Activated CD4-positive, alpha-beta T cell treated with anti-CD3 and anti-CD28 coated beads for 4 hours (primary cell): ENCODE results near the gene TENM4.

Experiments used
- DNase-seq, 2 donors: peaks; one replicate each; pipeline ENCODE4 v3.0.0-alpha.2; 2020

TENM4 gene

GRCh38 chr11:78759071-78759470, 681.8 kb downstream of the TENM4 start:
- DNase-seq: no peak

DNA sequence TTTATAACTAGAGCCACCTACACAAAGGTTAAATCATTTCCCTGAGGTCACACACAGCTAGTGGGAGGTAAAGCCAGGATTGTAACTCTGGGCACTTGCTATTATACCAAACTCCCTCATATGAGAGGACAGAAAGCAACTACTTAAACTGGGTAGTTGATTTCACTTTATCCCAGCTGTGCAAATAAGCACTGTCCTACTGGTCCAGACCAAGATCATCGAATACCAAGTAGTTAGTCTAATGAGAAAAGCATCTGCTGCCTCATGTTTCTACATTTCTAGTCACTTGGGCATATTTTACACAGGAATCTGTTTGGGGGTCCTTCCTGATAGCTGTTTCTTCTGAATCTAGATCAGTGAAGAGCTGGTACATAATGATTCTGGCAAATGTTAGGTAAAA, 687.5 kb downstream of the TENM4 start:
- DNase-seq: no peak

- no peak for DNase-seq
Measured at GRCh38 chr11:78752494-78752893, 688.3 kb downstream of the TENM4 start.

GRCh38 chr11:78748918-78749690, 691.7 kb downstream of the TENM4 start:
- no peak for DNase-seq

DNA sequence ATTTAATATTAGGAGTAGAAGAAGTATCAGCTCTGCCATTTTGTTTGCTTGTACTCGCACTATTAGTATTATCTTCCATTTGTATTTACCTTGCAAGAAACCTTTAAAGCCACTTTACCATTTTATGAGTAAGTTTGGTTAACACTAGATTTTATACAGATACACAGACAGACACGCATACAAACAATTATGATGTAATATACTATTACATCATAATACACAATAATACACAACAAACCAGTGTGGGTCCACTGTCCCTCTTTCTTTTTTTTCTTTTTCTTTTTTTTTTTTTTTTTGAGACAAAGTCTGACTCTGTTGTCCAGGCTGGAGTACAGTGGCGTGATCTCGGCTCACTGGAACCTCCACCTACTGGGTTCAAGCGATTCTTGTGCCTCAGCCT, 695.9 kb downstream of the TENM4 start:
- no peak for DNase-seq

GRCh38 chr11:78744202-78744601, 696.6 kb downstream of the TENM4 start:
- no peak for DNase-seq

- no peak for DNase-seq
Measured at GRCh38 chr11:78742430-78742829, 698.4 kb downstream of the TENM4 start.

DNA sequence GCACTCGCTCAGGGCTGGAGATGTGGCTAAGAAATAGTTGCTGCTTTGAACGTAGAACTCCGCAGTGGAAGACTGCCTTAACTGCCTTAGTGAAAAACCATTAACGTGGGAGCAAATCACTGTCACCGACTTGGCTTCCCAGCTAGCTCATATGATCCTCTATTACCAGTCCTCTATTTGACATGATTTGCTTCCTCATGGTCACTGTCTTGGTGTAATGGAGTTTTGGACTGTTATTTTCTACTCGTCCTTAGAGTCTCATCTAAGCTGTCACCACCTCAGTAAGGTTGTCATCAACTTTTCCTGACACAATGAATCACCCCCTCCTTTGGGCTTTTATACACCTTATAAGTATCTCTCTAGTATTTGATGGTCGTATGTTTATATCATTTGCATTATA, 699.1 kb downstream of the TENM4 start:
- no peak for DNase-seq

GRCh38 chr11:78740199-78741071, 700.4 kb downstream of the TENM4 start:
- no peak for DNase-seq

- DNase-seq: no peak
Measured at GRCh38 chr11:78737891-78738290, 702.9 kb downstream of the TENM4 start.

DNA sequence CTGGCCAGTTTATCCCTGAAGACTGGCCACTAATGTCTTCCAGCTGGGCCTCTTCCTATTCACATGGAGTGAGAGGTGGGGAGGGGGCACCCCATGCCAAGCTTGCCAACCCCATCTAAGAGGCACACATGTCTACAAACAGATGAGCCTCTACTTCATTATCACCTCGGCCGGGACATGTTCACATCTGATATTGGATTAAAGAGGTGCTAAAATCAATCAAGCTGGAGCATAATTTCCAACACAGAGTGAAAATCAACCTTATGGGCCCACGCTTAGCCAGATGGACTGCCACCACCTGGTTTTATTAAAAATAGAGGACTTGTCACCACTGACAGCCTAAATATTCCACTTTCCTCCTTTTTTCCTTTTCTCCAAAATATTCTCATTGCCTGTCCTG, 703.5 kb downstream of the TENM4 start:
- no peak for DNase-seq

GRCh38 chr11:78735711-78736110, 705.1 kb downstream of the TENM4 start:
- no peak for DNase-seq

- no peak for DNase-seq
Measured at GRCh38 chr11:78733031-78733430, 707.8 kb downstream of the TENM4 start.

DNA sequence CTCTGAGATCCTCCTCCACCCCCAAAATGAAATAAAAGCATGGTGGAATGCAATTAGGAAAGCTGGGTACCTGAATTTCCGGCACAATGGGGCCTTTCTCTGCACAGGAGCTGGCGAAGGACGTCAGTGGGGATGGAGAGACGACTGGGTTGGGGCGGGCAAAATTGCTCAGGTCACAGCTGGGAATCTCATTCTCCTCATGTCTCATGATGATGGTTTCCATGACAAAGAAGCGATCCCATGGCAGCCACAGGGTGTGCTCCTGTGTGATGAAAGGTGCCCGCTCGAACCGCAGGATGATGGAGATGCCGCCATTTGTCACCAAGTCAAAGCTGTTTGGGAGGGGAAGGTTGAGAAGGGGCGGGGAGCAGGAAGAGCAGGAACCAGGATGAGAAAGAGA, 708.6 kb downstream of the TENM4 start:
- DNase-seq: no peak

- DNase-seq: no peak
Measured at GRCh38 chr11:78731027-78731426, 709.8 kb downstream of the TENM4 start.

DNA sequence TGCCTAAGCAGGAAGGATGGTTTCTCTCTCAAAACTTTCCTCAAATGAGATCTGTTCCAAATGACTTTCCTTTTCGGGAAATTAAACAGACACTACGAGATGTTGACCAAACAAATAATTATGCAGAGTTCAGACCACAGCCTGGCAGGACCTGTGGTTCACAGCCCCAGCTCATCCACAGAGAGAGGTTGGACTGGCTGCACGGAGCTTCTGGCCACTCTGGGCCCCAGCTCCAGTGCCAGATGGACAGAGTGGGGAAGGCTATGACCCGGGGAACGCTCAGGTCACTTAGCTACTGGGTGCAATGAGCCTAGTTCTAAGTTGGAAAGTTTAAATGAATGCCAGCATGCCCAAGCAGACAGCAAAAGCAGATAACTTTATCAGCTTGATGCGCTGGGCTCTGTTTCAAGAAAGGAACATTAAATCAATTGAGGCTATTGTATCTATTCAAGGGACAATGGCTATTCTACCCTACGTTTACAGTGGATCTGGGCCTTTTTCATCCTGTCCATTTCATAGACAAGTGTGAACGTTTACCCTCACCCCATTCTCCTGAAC, 710.5 kb downstream of the TENM4 start:
- DNase-seq: no peak

GRCh38 chr11:78727816-78728215, 713.0 kb downstream of the TENM4 start:
- no peak for DNase-seq

GRCh38 chr11:78725200-78725599, 715.6 kb downstream of the TENM4 start:
- no peak for DNase-seq

DNA sequence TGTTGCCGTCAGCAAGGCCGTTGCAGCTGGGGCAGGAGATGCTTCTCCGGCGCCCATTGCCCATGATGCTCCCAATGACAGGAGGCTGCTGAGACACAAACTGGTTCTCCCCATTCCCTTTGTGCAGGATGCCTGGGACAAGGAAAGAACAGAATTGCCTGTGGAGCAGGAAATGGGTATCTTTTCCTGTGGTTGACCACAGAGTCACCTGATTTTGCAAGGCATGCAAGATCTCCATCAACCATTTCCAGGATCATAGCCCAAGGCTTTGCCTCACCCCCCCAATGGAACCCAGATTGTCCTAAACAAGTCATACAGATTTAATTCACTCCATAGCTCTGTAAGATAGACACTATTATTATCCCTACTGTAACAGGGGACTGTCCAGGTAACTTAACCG, 718.0 kb downstream of the TENM4 start:
- DNase-seq: no peak

GRCh38 chr11:78720281-78720989, 720.4 kb downstream of the TENM4 start:
- no peak for DNase-seq

DNA sequence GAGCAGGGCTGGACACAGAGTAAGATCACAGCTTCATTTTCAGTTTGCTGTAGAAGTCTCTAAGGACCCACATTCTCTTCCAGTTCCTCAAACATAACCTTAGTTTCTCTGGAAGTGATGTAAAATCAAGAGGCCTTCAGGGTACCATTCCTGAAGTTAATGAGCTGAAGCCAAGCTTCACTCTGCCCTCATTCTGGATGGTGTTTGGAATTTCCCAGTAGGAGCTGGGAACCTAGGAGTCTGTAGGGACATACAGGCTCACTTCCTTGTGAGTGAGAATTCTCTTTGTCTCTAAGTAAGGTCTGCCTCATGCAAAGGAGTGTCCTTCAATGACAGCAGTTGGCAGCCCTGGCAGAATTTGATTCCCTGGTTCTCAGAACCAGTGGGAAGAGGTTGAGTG, 723.8 kb downstream of the TENM4 start:
- no peak for DNase-seq

- no peak for DNase-seq
Measured at GRCh38 chr11:78715639-78716311, 725.1 kb downstream of the TENM4 start.

GRCh38 chr11:78714539-78714938, 726.3 kb downstream of the TENM4 start:
- DNase-seq: no peak
